ENCODE measurements around the gene LRP11.
"Not testable (repeated sequence)": the region's sequence is repeated elsewhere in the genome, so short reads cannot be mapped to it uniquely, and the experiment has no call there.

Gene LRP11

DNA sequence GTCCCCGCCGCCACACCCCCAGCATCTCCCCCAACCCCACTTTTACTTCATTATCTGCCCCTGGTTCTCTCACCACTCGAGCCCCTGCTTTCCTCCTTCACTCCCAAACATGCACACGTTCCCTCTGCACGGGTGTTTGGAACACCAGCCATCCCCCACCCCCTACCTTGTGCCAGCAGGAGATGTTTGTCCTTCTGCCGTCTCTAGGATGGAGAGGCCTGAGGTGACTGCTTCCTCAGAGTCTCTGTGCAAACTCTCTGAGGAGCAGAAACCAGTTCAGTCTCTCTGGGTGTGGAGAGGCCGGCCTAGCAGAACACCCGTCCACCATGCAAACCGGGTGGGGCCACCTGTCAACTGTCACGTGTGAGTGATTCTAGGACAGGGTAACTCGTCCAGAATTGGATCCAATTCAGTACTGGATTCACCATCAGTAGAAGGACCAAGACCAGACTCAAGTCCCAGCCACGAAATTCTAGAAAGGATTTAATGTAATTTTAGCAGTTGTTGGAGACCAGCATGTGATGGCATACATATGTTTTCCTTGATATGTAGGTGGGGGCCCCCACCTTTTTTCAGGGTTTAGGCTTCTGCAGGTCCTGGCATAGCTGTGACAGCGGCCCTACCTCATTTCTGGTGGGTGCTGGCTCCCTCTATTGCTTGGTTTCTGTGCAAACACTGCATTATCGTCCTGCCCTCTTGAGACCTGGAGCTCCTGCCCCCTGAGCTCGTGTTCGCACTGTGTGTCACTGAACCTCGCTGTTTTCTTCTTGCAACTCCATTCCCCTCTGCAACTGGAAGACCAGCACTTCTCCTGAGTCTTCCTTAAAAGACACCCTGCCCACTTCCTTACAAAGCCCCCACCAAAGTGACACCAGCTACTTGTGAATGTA is 33.9 kb upstream of the LRP11 start, which contains the start of gene RAET1E:
RAET1E (minus strand) TSS at position 259 of the 890 bp plus-strand sequence. CDS start 7,212 bp downstream, outside the sequence.
- POLR2A ChIA-PET (ENCODE audit: low non-redundant PET): no interaction called here
- CTCF ChIA-PET: interaction anchor here (0.5 kb wide), 1 partner anchor 175 kb away, joined by 3 read pairs; no protein-coding TSS in a partner anchor
- DNase-seq (ENCODE audit: low spot score): no peak
- H3K27ac ChIP-seq: peak within 1 kb of the TSS; percentile 100
- TF ChIP-seq, protein P1, sequence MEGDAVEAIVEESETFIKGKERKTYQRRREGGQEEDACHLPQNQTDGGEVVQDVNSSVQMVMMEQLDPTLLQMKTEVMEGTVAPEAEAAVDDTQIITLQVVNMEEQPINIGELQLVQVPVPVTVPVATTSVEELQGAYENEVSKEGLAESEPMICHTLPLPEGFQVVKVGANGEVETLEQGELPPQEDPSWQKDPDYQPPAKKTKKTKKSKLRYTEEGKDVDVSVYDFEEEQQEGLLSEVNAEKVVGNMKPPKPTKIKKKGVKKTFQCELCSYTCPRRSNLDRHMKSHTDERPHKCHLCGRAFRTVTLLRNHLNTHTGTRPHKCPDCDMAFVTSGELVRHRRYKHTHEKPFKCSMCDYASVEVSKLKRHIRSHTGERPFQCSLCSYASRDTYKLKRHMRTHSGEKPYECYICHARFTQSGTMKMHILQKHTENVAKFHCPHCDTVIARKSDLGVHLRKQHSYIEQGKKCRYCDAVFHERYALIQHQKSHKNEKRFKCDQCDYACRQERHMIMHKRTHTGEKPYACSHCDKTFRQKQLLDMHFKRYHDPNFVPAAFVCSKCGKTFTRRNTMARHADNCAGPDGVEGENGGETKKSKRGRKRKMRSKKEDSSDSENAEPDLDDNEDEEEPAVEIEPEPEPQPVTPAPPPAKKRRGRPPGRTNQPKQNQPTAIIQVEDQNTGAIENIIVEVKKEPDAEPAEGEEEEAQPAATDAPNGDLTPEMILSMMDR (conservative IDR thresholded peaks at IDR 0.05; ENCODE audit: low read depth): no peak

DNA sequence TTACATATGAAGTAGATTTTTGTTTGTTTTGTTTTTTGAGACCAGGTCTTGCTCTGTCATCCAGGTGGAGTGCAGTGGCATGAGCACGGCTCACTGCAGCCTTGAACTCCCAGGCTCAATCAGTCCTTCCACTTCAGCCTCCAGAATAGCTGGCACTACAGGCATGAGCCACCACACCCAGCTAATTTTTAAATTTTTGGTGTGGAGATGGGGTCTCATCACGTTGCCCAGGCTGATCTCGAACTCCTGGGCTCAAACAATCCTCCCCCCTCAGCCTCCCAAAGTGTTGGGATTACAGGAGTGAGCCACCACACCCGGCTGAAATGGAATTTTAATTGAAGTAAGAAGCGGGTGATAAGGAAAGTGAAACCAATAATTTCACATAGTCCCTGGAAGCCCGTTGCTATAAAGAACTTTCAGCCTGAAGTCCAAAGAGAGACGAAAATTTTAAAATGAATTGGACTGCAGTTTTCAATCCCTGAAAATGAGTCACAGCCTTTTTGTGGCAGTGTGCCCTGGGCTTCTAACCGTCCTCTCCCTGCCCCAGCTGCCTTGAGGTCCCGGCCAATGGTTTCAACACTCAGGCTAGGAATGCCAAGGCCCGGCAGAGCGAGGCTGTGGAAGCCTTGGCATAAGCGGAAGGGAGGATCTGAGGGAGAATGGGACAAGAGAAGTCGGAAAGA is 33.0 kb upstream of the LRP11 start:
- DNase-seq (ENCODE audit: low spot score): peak; percentile 88
- CTCF ChIA-PET: interaction anchor here (0.6 kb wide), 1 partner anchor 40 kb away, joined by 3 read pairs; no protein-coding TSS in a partner anchor
- peak overlapping the region; percentile 100 for H3K27ac ChIP-seq
- TF ChIP-seq, protein P1 (conservative IDR thresholded peaks at IDR 0.05; ENCODE audit: low read depth): no peak
- POLR2A ChIA-PET (ENCODE audit: low non-redundant PET): no interaction called here

DNA sequence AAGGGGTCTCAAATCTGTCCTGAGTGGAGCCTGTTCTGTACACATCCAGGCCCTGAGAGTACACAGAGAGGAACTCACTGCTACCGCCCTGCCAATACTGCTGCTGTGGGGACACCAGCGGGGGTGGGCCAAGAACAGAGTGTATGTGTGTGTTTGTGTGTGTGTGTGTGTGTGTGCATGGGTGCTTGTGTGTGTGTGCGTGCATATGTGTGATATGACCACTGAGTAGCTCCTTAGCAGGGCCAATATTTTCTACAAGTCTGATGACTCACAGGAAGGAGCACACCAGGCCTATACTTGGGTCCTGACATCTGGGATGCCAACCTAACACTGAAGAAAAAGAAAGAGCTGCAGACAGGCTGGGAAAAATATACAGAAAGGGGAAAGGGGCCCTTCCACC is 32.3 kb upstream of the LRP11 start:
- DNase-seq (ENCODE audit: low spot score): no peak
- ChIA-PET CTCF (interaction anchor here (0.6 kb wide), 1 partner anchor 39 kb away, joined by 3 read pairs; no protein-coding TSS in a partner anchor), POLR2A (ENCODE audit: low non-redundant PET) (no interaction called here)
- TF ChIP-seq, protein P1 (conservative IDR thresholded peaks at IDR 0.05; ENCODE audit: low read depth): no peak
- peak overlapping the region; percentile 100 for H3K27ac ChIP-seq

DNA sequence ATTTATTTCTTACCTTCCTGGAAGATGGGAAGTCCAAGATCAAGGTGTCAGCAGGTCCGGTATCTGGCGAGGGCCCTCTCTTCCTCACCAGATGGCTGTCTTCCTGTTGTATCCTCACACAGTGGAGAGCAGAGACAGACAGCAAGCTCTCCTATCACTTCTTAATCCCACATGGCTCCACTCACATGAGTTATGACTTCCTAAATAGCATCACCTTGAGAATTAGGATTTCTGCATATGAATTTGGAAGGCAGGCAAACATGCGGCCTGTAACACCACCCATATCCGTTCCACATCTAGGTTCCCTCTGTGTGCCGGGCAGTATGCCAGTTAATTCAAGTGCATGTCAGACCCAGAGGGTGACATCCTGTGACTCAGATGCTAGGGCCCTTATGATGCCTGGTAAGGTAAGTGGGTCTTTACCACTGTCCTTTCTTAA is 31.7 kb upstream of the LRP11 start:
- ChIA-PET CTCF (no interaction called here), POLR2A (ENCODE audit: low non-redundant PET) (no interaction called here)
- TF ChIP-seq, protein P1 (conservative IDR thresholded peaks at IDR 0.05; ENCODE audit: low read depth): no peak
- DNase-seq (ENCODE audit: low spot score): no peak
- peak overlapping the region; percentile 100 for H3K27ac ChIP-seq

DNA sequence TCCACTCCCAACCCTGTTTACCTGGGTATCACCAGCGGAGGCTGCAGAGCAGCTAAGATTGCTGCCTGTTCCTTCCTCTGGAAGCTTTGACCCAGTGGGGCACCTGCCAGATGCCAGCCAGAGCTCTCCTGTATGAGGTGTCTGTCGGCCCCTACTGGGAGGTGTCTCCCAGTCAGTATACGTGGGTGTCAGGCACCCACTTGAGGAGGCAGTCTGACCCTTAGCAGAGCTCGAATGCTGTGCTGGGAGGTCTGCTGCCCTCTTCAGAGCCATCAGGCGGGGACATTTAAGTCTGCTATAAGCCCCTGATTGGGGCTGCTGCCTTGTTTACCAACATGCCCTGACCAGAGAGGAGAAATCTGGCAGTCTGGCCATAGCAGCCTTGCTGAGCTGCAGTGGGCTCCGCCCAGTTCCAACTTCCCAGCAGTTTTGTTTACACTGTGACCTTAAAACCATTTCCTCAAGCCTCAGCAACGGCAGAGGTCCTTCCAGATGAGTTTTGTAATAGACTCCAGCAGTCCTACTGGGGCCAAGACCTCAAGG is 31.0 kb upstream of the LRP11 start:
- TF ChIP-seq, protein P1 (conservative IDR thresholded peaks at IDR 0.05; ENCODE audit: low read depth): no peak
- POLR2A ChIA-PET (ENCODE audit: low non-redundant PET): no interaction called here
- no peak for DNase-seq (ENCODE audit: low spot score)

DNA sequence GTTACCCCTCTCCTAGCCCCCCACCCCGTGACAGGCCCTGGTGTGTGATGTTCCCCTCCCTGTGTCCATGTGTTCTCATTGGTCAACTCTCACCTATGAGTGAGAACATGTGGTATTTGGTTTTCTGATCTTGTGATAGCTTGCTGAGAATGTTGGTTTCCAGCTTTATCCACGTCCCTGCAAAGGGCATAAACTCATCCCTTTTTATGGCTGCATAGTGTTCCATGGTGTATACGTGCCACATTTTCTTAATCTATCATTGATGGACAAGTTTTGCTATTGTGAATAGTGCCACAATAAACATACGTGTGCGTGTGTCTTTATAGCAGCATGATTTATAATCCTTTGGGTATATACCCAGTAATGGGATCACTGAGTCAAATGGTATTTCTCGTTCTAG is 27.7 kb upstream of the LRP11 start:
- CTCF ChIA-PET: interaction anchor here (0.6 to 0.8 kb wide), 3 partner anchors 41 to 1243 kb away, joined by 3 read pairs; no protein-coding TSS in a partner anchor
- H3K27ac ChIP-seq: peak overlapping the region; percentile 94; the same call in 1 of the 2 replicates
- DNase-seq (ENCODE audit: low spot score); POLR2A ChIA-PET (ENCODE audit: low non-redundant PET): not testable (repeated sequence)

More for the DNA sequence above, 31.0 kb upstream of the LRP11 start:
- H3K27ac ChIP-seq: peak overlapping the region; percentile 100
- CTCF ChIA-PET: no interaction called here
